HUES6 (cell line): ENCODE measurements around the gene ASPN.

ENCODE experiments used
- H3K27ac ChIP-seq: 2 replicates; pipeline ENCODE4 v1.7.0; 2013; ENCODE audit warnings: low read depth, mild to moderate bottlenecking, low read length, inconsistent platforms
- H3K27me3 ChIP-seq: 2 replicates; pipeline ENCODE4 v1.6.1; 2013; ENCODE audit warnings: low read length; ENCODE audit not compliant: control insufficient read depth, insufficient read depth
- H3K36me3 ChIP-seq: 2 replicates; pipeline ENCODE4 v1.6.1; 2013; ENCODE audit warnings: low read length; ENCODE audit not compliant: control insufficient read depth, insufficient read depth
- H3K4me1 ChIP-seq: 2 replicates; pipeline ENCODE4 v1.6.1; 2013; ENCODE audit warnings: low read length; ENCODE audit not compliant: control insufficient read depth, insufficient read depth
- H3K4me3 ChIP-seq: 2 replicates; pipeline ENCODE4 v1.5.1; 2013; ENCODE audit warnings: low read depth, low read length
- H3K9ac ChIP-seq: one replicate; pipeline ENCODE4 v1.6.1; 2013; ENCODE audit warnings: mild to moderate bottlenecking, low read length
- H3K9me3 ChIP-seq: 2 replicates; pipeline ENCODE4 v1.6.1; 2013; ENCODE audit warnings: low read depth, low read length; ENCODE audit not compliant: control insufficient read depth, insufficient read depth

The ASPN gene

DNA sequence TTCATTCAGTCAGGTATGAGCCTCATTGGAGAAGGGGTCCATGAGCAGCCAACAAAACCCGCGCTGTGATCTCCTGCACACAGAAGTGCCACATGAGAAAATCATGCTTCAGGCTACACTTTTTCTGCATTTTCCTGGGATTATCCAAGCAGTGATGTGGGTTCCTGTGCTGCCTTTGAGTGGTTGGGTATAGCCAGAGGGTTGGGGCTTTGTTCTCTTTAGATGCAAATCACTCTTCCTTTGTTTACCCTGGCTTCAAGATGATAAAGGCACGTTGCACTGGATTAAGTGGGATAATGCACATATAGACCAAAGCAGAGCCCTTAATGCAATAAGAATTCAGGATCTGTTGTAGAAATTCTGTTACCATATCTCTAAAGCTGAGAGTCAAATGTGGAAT, 34.7 kb upstream of the ASPN start:
- Histone ChIP-seq H3K36me3 (no peaks in the 10 kb centered on the region), H3K4me3 (no peak overlapping the region), H3K27me3 (no peaks in the 10 kb centered on the region), H3K27ac (no peak overlapping the region), H3K9me3 (no peaks in the 10 kb centered on the region), H3K4me1 (peaks cover 13% of the 10 kb centered on the region), H3K9ac (no peak overlapping the region)

DNA sequence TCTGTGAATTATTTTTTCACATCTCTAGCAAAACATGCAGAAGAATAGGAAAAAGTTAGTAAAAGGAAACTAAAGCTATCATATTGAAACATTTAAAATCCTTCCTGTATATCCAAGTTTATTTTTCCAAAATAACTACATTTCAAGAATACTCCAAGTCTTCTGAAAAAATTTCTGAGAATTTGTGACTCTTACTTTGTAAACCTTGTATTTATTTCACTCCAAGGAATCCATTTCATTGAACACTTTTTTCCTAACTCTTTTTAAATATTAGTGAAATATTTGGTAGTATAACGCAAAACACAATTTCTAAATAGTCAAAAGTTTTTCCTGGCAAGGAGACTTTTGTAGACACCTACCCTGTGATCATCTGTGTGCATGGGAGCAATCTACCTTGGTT, 34.2 kb upstream of the ASPN start:
- Histone ChIP-seq H3K36me3 (no peaks in the 10 kb centered on the region), H3K27me3 (no peaks in the 10 kb centered on the region), H3K9me3 (no peaks in the 10 kb centered on the region), H3K9ac (no peak overlapping the region), H3K27ac (no peak overlapping the region), H3K4me3 (no peak overlapping the region), H3K4me1 (peaks cover 13% of the 10 kb centered on the region)

DNA sequence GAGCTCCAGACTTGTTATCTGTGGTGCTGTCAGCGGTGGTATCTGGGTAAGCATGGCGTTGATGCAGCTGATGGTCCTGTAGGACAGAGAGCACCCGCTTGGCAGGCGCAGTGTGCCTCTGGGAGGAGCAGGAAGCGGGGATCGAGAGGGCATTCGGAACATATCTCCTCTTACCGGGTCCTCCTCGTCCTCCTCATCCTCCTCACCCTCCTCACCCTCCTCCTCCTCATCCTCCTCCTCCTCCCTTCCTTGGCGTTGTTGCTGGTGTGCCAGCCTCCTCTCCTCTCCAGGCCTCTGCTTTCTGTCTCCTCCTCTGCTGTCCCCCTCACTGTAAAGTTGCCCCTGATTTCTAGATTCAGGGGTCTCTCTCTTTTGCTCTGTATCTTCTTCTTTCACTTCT, 32.3 kb upstream of the ASPN start:
- H3K4me3 ChIP-seq: no peak overlapping the region
- no peak overlapping the region for H3K9ac ChIP-seq
- H3K36me3 ChIP-seq: no peaks in the 10 kb centered on the region
- no peak overlapping the region for H3K27ac ChIP-seq
- peaks cover 13% of the 10 kb centered on the region for H3K4me1 ChIP-seq
- no peaks in the 10 kb centered on the region for H3K27me3 ChIP-seq
- H3K9me3 ChIP-seq: no peaks in the 10 kb centered on the region

DNA sequence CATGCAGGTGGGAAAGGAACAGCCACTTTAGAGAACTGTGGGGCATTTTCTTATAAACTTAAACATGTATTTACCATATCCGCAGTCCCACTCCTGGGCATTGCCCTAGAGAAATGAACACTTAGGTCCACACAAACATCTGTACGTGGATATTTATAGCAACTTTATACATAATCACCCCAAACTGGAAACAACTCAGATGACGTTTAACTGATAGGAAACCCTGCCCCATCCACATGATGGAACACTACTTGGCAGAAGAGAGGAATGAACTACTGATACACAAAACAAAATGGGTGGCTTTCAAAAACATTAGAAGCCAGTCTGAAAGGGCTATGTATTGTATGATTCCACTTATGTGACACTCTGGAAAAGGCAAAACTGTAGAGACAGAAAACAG, 31.0 kb upstream of the ASPN start:
- Histone ChIP-seq H3K36me3 (no peaks in the 10 kb centered on the region), H3K9ac (no peak overlapping the region), H3K27me3 (no peaks in the 10 kb centered on the region), H3K9me3 (no peaks in the 10 kb centered on the region), H3K27ac (no peak overlapping the region), H3K4me1 (peaks cover 13% of the 10 kb centered on the region), H3K4me3 (no peak overlapping the region)

DNA sequence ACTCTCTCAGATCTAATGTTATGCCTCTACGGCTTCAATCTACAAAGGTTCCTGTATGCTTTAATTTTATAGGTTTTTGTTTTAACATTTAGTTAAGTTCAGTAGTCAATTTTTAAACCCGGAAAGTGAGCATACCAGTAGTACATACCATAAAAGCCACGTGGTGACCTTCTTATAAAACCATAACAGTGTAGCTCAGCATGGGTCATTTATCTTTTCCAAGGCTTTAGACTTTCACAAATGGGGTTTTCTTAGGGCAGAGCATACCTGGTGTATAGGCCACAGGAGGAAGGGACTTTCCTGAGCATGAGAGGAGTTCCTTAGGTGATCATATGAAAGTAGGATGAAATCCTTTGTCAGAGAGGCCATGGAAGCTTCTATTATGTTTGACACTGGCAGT, 30.3 kb upstream of the ASPN start:
- H3K36me3 ChIP-seq: no peaks in the 10 kb centered on the region
- H3K9ac ChIP-seq: no peak overlapping the region
- no peaks in the 10 kb centered on the region for H3K9me3 ChIP-seq
- peaks cover 16% of the 10 kb centered on the region for H3K4me1 ChIP-seq
- no peaks in the 10 kb centered on the region for H3K27me3 ChIP-seq
- no peak overlapping the region for H3K27ac ChIP-seq
- H3K4me3 ChIP-seq: no peak overlapping the region

DNA sequence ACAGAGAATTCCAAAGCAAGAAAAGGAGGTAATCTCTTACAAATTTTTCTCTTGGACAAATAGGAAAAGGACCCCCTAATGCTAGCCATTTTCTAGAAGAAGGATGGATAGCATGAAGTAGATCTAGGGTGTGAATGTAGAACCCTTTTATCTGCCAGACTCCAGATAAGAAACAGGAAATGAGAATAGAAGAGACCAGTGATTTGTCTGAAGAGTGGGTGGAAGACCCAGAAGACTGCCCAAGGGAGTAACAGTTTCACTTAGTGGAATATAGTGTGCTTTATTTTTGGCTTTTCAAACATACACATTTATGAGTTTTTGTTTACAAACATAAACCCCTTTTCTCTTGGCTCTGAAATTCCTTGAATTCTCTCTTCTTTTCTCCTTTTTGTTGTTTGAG, 28.4 kb upstream of the ASPN start:
- Histone ChIP-seq H3K27ac (no peak overlapping the region), H3K36me3 (no peaks in the 10 kb centered on the region), H3K4me3 (no peak overlapping the region), H3K9me3 (no peaks in the 10 kb centered on the region), H3K9ac (no peak overlapping the region), H3K27me3 (no peaks in the 10 kb centered on the region), H3K4me1 (peaks cover 8% of the 10 kb centered on the region)

DNA sequence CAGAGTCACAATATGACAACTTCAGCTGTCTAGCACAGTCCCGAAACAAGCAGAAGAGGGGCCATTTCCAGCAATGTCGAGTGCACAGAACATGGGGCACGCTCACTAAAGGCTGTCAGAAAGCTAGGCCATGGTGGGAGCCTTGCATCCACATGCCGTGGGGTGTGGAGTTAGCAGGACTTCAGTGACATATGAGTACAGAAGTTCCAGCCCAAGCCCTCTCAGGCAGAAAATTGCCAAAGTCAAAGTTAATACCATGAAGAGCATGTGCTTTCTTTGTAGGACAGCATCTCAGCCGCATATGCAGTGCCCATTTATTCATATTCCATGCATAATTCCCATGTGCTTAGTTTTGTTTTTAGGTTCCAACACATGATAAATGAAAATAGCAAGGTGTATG, 26.7 kb upstream of the ASPN start:
- H3K27me3 ChIP-seq: no peaks in the 10 kb centered on the region

DNA sequence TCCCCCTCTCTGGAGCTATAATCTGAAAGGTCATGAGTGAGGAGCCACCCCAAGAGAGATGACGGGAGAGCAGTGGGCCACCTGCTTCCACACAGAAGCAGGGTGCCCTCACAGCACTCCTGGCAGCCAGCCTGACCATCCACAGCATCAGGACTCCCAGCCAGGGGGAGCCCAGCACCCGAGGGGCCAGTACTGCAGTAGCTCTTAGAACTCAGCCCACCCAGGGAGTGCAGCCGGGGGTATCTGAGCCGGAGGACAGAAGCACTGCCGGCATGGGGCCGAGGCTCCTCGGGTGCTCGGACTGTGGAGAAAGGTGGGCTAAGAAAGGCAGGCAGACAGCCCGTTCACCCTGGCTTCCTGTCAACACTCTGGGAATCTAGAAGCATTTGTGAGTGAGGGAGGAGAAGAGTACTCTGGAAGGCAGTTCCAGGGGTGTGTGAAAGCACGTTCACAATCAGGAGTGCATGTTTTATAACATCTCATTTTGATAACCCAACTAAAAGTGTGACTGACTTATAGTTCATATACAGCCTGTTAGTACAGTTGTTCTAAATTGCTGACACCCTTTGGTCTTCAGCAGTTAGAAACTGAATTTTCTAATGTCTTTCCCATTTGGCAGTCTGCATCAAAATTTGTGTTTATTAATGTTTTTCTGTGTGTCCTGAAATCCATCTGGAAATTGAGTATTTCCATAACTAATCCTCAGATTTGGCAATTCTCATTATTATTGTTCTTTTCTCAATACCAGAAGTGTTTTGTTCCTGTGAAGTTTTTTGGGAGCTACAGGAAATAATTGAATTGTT, 25.9 kb upstream of the ASPN start:
- H3K9ac ChIP-seq: no peak overlapping the region
- H3K36me3 ChIP-seq: no peaks in the 10 kb centered on the region
- H3K9me3 ChIP-seq: no peaks in the 10 kb centered on the region
- no peak overlapping the region for H3K27ac ChIP-seq
- no peaks in the 10 kb centered on the region for H3K27me3 ChIP-seq
- no peak overlapping the region for H3K4me3 ChIP-seq
- H3K4me1 ChIP-seq: peaks cover 14% of the 10 kb centered on the region

More for the DNA sequence above, 26.7 kb upstream of the ASPN start:
- Histone ChIP-seq H3K9me3 (no peaks in the 10 kb centered on the region), H3K27ac (no peak overlapping the region), H3K9ac (no peak overlapping the region), H3K4me3 (no peak overlapping the region), H3K36me3 (no peaks in the 10 kb centered on the region), H3K4me1 (peaks cover 8% of the 10 kb centered on the region)

DNA sequence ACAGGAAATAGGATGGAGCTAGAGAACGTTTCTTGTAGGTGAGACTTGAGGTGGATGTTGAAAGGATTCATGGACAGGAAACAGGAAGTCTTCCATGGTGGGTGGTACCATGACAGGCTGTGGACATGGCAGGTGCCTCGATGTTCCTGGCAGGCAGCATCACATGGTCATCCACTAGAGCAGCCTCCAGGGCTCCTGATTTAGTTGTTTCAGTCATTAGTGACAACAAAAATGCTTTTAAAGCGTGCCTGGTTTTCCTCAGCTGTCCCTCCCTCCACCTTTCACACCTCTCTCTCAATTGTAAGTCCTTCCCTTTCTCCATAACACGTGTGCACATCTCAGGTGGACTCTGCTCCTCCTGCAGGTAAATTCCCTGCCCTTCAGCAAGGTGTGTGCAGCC, 25.2 kb upstream of the ASPN start:
- H3K27me3 ChIP-seq: no peaks in the 10 kb centered on the region

DNA sequence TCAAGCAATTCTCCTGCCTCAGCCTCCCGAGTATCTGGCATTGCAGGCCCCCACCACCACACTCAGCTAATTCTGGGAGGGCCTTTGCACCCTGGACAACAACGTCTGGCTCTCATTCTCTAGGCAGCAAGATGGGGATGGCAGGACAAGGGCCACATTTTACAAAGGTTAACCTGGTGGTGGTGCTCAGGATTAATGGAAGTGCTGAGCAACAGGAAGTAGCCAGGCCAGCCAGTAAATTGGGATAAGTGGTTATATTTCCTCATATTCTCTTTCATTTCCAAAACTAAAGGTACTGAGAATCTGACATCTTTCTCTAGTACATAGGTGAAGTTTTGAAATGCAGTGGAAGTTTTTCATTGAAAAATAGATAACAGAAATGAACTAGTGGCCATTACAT, 24.7 kb upstream of the ASPN start:
- no peak overlapping the region for H3K9ac ChIP-seq
- no peaks in the 10 kb centered on the region for H3K27me3 ChIP-seq

More for the DNA sequence above, 25.2 kb upstream of the ASPN start:
- Histone ChIP-seq H3K27ac (no peak overlapping the region), H3K36me3 (no peaks in the 10 kb centered on the region), H3K9me3 (no peaks in the 10 kb centered on the region), H3K9ac (no peak overlapping the region), H3K4me1 (peaks cover 14% of the 10 kb centered on the region), H3K4me3 (no peak overlapping the region)

DNA sequence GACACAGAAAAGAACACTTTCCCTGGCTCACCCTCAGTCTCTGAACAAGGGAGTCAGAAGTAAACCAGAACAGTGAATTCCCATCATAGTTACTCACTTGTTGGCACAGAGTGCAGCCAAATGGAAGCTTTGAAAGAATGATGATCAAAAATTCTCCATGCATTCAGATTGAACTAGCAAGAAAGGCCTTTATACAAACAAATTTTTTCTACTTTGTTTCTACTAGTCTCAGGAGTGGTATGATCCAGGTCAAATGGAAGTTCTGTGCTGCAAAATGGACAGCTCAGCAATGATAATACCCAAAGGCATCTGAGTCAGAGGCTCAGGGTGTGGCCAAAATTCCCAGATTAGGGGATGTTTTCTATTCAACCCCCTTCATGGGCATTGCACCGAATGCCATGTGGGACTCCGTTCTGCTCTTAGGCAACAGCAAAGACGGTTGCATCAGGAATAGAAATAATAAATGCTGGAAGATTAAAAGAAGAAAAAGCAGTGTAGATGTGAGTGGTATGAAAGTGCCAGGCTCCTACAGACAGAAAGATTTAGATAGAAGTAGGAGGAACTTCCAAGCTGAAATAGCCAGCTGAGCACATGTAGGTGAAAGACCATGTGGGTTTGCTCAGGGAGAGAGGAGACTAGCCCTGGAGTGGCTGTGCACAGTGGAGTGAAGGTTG, 24.0 kb upstream of the ASPN start:
- Histone ChIP-seq H3K9ac (no peak overlapping the region), H3K4me1 (peaks cover 14% of the 10 kb centered on the region), H3K36me3 (no peaks in the 10 kb centered on the region), H3K27me3 (no peaks in the 10 kb centered on the region), H3K4me3 (no peak overlapping the region), H3K27ac (no peak overlapping the region), H3K9me3 (no peaks in the 10 kb centered on the region)

More for the DNA sequence above, 24.7 kb upstream of the ASPN start:
- H3K4me1 ChIP-seq: peaks cover 14% of the 10 kb centered on the region
- no peak overlapping the region for H3K4me3 ChIP-seq
- no peaks in the 10 kb centered on the region for H3K9me3 ChIP-seq
- no peaks in the 10 kb centered on the region for H3K36me3 ChIP-seq
- H3K27ac ChIP-seq: no peak overlapping the region
